ENCODE results near the gene MS4A10. TPM values are rescaled to one million over a fixed set of nuclear protein-coding genes. Genes with fewer than 3 reads are reported as not detected.
"Not testable (repeated sequence)": the region's sequence is repeated elsewhere in the genome, so short reads cannot be mapped to it uniquely, and the experiment has no call there.

The MS4A10 gene
- polyA plus RNA-seq, 3 donors, result not detected

GRCh38 chr11:60818057-60818456 lies 32.9 kb downstream of the MS4A10 start:
- H3K27me3 Mint-ChIP-seq (ENCODE audit: low read depth in 3 of 3), result peaks cover 3 to 6% (median 5%) of the 10 kb centered on the region in 3 donors
- Histone ChIP-seq H3K4me2 (replicated peaks; ENCODE audit: extremely low read depth, low read length, poor library complexity, severe bottlenecking) (no peak overlapping the region), H3K9ac (ENCODE audit: insufficient read depth, low read length, poor library complexity, severe bottlenecking) (no peak overlapping the region), H3K9me3 (replicated peaks in 1 of 2; ENCODE audit: control insufficient read depth in 1 of 2, insufficient read depth in 1 of 2, low read length in 2 of 2) (peaks cover 12 to 17% of the 10 kb centered on the region in 2 donors), H2AFZ (ENCODE audit: insufficient read depth, low read depth, low read length, poor library complexity, severe bottlenecking) (no peak overlapping the region), H3K79me2 (ENCODE audit: insufficient read depth, low read length) (no peaks in the 10 kb centered on the region), H4K20me1 (ENCODE audit: insufficient read depth, low read length) (no peaks in the 10 kb centered on the region), H3K27me3 (ENCODE audit: control insufficient read depth in 2 of 2, insufficient read depth in 2 of 2, low read length in 2 of 2) (no peaks in the 10 kb centered on the region), H3K27ac (ENCODE audit: low read depth in 1 of 2, low read length in 2 of 2) (no peak overlapping the region), H3K4me3 (replicated peaks in 1 of 3; ENCODE audit: low read depth in 2 of 3, low read length in 3 of 3) (no peak overlapping the region), H3K4me1 (ENCODE audit: control insufficient read depth in 1 of 2, insufficient read depth in 2 of 2, low read length in 2 of 2) (no peaks in the 10 kb centered on the region), H3K36me3 (replicated peaks in 1 of 2; ENCODE audit: control insufficient read depth in 1 of 2, insufficient read depth in 2 of 2, low read length in 2 of 2) (no peaks in the 10 kb centered on the region)
- H3K27ac Mint-ChIP-seq, result no peak overlapping the region
- H3K4me3 Mint-ChIP-seq, result no peak overlapping the region
- peaks cover 2 to 17% (median 16%) of the 10 kb centered on the region in 7 donors for H3K9me3 Mint-ChIP-seq
- no peak for TF ChIP-seq CTCF (IDR thresholded peaks at IDR 0.05)
- intact Hi-C loops (cut with micrococcal nuclease), result no loop called here
- WGBS (ENCODE audit: insufficient coverage), result 93% methylated on average over 3 of the region's 4 CpGs
- no peaks in the 10 kb centered on the region for H3K36me3 Mint-ChIP-seq
- peaks cover 2% of the 10 kb centered on the region for H3K4me1 Mint-ChIP-seq
- DNase-seq, result no peak

GRCh38 chr11:60821827-60822599 lies 36.9 kb downstream of the MS4A10 start:
- no peak overlapping the region for H3K4me3 Mint-ChIP-seq
- no peak overlapping the region for H3K27ac ChIP-seq (ENCODE audit: low read depth in 1 of 2, low read length in 2 of 2)
- no peaks in the 10 kb centered on the region for H3K79me2 ChIP-seq (ENCODE audit: insufficient read depth, low read length)
- H2AFZ ChIP-seq (ENCODE audit: insufficient read depth, low read depth, low read length, poor library complexity, severe bottlenecking), result no peak overlapping the region
- 28% methylated on average over 4 of the region's 15 CpGs for WGBS (ENCODE audit: insufficient coverage)
- TF ChIP-seq CTCF (IDR thresholded peaks at IDR 0.05), result no peak
- no peaks in the 10 kb centered on the region for H3K36me3 Mint-ChIP-seq
- H3K9me3 ChIP-seq (replicated peaks in 1 of 2; ENCODE audit: control insufficient read depth in 1 of 2, insufficient read depth in 1 of 2, low read length in 2 of 2), result peaks cover 4 to 7% of the 10 kb centered on the region in 2 donors
- no peak overlapping the region for H3K4me2 ChIP-seq (replicated peaks; ENCODE audit: extremely low read depth, low read length, poor library complexity, severe bottlenecking)
- no peak overlapping the region for H3K4me3 ChIP-seq (replicated peaks in 1 of 3; ENCODE audit: low read depth in 2 of 3, low read length in 3 of 3)
- no peaks in the 10 kb centered on the region for H3K4me1 ChIP-seq (ENCODE audit: control insufficient read depth in 1 of 2, insufficient read depth in 2 of 2, low read length in 2 of 2)
- H3K27ac Mint-ChIP-seq, result no peak overlapping the region
- peaks cover 0 to 5% (median 5%) of the 10 kb centered on the region in 3 donors for H3K27me3 Mint-ChIP-seq (ENCODE audit: low read depth in 3 of 3)
- H3K36me3 ChIP-seq (replicated peaks in 1 of 2; ENCODE audit: control insufficient read depth in 1 of 2, insufficient read depth in 2 of 2, low read length in 2 of 2), result no peaks in the 10 kb centered on the region
- H3K9me3 Mint-ChIP-seq, result peaks cover 0 to 9% (median 7%) of the 10 kb centered on the region in 7 donors
- H3K27me3 ChIP-seq (ENCODE audit: control insufficient read depth in 2 of 2, insufficient read depth in 2 of 2, low read length in 2 of 2), result no peaks in the 10 kb centered on the region
- no peaks in the 10 kb centered on the region for H4K20me1 ChIP-seq (ENCODE audit: insufficient read depth, low read length)
- no peaks in the 10 kb centered on the region for H3K4me1 Mint-ChIP-seq
- intact Hi-C loops (cut with micrococcal nuclease), result no loop called here
- H3K9ac ChIP-seq (ENCODE audit: insufficient read depth, low read length, poor library complexity, severe bottlenecking), result no peak overlapping the region
- no peak for DNase-seq

GRCh38 chr11:60823745-60824306 lies 38.7 kb downstream of the MS4A10 start:
- H3K9me3 ChIP-seq (replicated peaks in 1 of 2; ENCODE audit: control insufficient read depth in 1 of 2, insufficient read depth in 1 of 2, low read length in 2 of 2); H4K20me1 ChIP-seq (ENCODE audit: insufficient read depth, low read length); H3K27me3 Mint-ChIP-seq (ENCODE audit: low read depth in 3 of 3); H3K27me3 ChIP-seq (ENCODE audit: control insufficient read depth in 2 of 2, insufficient read depth in 2 of 2, low read length in 2 of 2); H3K79me2 ChIP-seq (ENCODE audit: insufficient read depth, low read length); H3K4me1 ChIP-seq (ENCODE audit: control insufficient read depth in 1 of 2, insufficient read depth in 2 of 2, low read length in 2 of 2); H3K4me3 ChIP-seq (replicated peaks in 1 of 3; ENCODE audit: low read depth in 2 of 3, low read length in 3 of 3); H3K9me3 Mint-ChIP-seq; H3K27ac ChIP-seq (ENCODE audit: low read depth in 1 of 2, low read length in 2 of 2); H3K4me2 ChIP-seq (replicated peaks; ENCODE audit: extremely low read depth, low read length, poor library complexity, severe bottlenecking); DNase-seq; H3K9ac ChIP-seq (ENCODE audit: insufficient read depth, low read length, poor library complexity, severe bottlenecking); H2AFZ ChIP-seq (ENCODE audit: insufficient read depth, low read depth, low read length, poor library complexity, severe bottlenecking); intact Hi-C loops (cut with micrococcal nuclease); H3K36me3 Mint-ChIP-seq; H3K4me3 Mint-ChIP-seq; H3K27ac Mint-ChIP-seq; H3K4me1 Mint-ChIP-seq; H3K36me3 ChIP-seq (replicated peaks in 1 of 2; ENCODE audit: control insufficient read depth in 1 of 2, insufficient read depth in 2 of 2, low read length in 2 of 2): not testable (repeated sequence)
- 96% methylated on average over 4 of the region's 5 CpGs for WGBS (ENCODE audit: insufficient coverage)

Measured in CD14-positive monocyte (primary cell).